ENCODE measurements around the gene SLC6A19. TPM values are rescaled to one million over a fixed set of nuclear protein-coding genes. Genes with fewer than 3 reads are reported as not detected.

SLC6A19 gene
- total and polyA plus RNA-seq, 2 of the 13 experiments (the other 11 are each of a cell fraction or from before 2014, with no cell fraction given), result 0.02 TPM; not detected in 1

DNA sequence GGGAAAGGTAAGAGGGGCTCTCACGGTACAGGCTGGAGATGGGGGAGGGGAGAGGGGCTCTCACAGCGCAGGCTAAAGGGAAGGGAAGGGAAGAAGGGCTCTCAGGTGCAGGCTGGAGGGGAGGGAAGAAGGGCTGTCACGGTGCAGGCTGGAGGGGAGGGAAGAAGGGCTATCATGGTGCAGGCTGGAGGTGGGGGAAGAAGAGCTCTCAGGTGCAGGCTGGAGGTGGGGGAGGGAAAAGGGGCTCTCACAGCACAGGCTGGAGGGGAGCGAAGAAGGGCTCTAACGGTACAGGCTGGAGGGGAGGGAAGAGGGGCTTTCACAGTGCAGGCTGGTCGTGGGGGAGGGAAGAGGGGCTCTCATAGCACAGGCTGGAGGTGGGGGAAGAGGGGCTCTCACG, 28.4 kb downstream of the SLC6A19 start:
- H2AFZ ChIP-seq (ENCODE audit: low read length), result no peak overlapping the region
- intact Hi-C loops (cut with micrococcal nuclease; ENCODE audit: unreplicated experiment), result no loop called here
- no peak for FAIRE-seq
- H3K79me2 ChIP-seq (ENCODE audit: insufficient read depth, low read length), result no peaks in the 10 kb centered on the region
- no peak overlapping the region for H3K27ac ChIP-seq (ENCODE audit: extremely low read length, insufficient read depth, low read length)
- BruUV-seq (replicated peaks), result no TSS peak
- no peaks in the 10 kb centered on the region for H3K4me1 ChIP-seq (ENCODE audit: insufficient read depth, low read length)
- H3K27me3 ChIP-seq (ENCODE audit: control insufficient read depth in 1 of 2, insufficient read depth in 2 of 2, low read length in 2 of 2), result peaks cover 20 to 87% of the 10 kb centered on the region in 2 experiments
- H4K20me1 ChIP-seq (ENCODE audit: insufficient read depth, low read length), result no peaks in the 10 kb centered on the region
- H3K9ac ChIP-seq (ENCODE audit: insufficient read depth, low read depth, low read length), result no peak overlapping the region
- H3K4me2 ChIP-seq (ENCODE audit: low read depth, low read length), result no peak overlapping the region
- in situ Hi-C loops (cut with HindIII; ENCODE audit: extremely low pct_ligation_motif_present, low pct_unique_long_range_greater_than_20kb), result no loop called here
- ChIA-PET CTCF (ENCODE audit: low intra/inter-chr PET ratio, low total read pairs) (no interaction called here), POLR2A (no interaction called here)
- no peak overlapping the region for H3K4me3 ChIP-seq (replicated peaks in 1 of 3; ENCODE audit: insufficient read depth in 1 of 3, low read depth in 2 of 3, low read length in 3 of 3)
- no peaks in the 10 kb centered on the region for H3K9me3 ChIP-seq (ENCODE audit: low read length)
- 25% methylated on average over 7 of the region's 7 CpGs for WGBS (ENCODE audit: low lambda C conversion rate)
- H3K36me3 ChIP-seq (replicated peaks in 1 of 2; ENCODE audit: control insufficient read depth in 1 of 2, insufficient read depth in 2 of 2, low read length in 2 of 2), result no peaks in the 10 kb centered on the region
- no peak for DNase-seq (ENCODE audit: low spot score)
- TF ChIP-seq TBX2 (CRISPR knock-in tag; IDR thresholded peaks at IDR 0.05; ENCODE audit: borderline replicate concordance), result no peak
- ATAC-seq, result no peak

DNA sequence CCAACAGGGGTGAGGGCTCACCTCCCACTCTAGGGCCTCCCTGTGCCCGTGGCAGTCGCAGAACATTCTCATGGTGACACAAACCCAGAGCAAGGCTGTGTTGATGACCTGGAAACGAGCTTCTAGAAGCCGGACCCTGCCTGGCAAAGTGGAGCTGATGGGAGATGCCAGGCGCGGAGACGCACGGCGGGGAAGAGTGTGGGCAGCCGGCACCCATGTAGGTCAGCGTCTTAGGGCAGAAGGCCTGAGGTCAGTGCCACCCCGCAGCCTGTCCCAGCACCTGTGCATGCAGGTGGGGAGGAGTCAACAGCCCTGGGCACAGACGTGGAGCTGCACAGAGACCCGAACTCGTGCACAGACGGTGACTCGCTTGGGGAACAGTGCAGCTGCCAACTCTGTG, 29.2 kb downstream of the SLC6A19 start:
- Histone ChIP-seq H3K27me3 (ENCODE audit: control insufficient read depth in 1 of 2, insufficient read depth in 2 of 2, low read length in 2 of 2) (peaks cover 20 to 85% of the 10 kb centered on the region in 2 experiments), H2AFZ (ENCODE audit: low read length) (no peak overlapping the region), H3K4me1 (ENCODE audit: insufficient read depth, low read length) (no peaks in the 10 kb centered on the region), H3K4me2 (ENCODE audit: low read depth, low read length) (no peak overlapping the region), H3K36me3 (replicated peaks in 1 of 2; ENCODE audit: control insufficient read depth in 1 of 2, insufficient read depth in 2 of 2, low read length in 2 of 2) (no peaks in the 10 kb centered on the region), H4K20me1 (ENCODE audit: insufficient read depth, low read length) (no peaks in the 10 kb centered on the region; the same call in 1 of the 2 replicates), H3K9ac (ENCODE audit: insufficient read depth, low read depth, low read length) (no peak overlapping the region), H3K9me3 (ENCODE audit: low read length) (no peaks in the 10 kb centered on the region), H3K4me3 (replicated peaks in 1 of 3; ENCODE audit: insufficient read depth in 1 of 3, low read depth in 2 of 3, low read length in 3 of 3) (no peak overlapping the region), H3K27ac (ENCODE audit: extremely low read length, insufficient read depth, low read length) (no peak overlapping the region), H3K79me2 (ENCODE audit: insufficient read depth, low read length) (no peaks in the 10 kb centered on the region)
- no peak for TF ChIP-seq PTBP1 (IDR thresholded peaks at IDR 0.05; ENCODE audit: low read depth, low read length, poor library complexity, severe bottlenecking)
- TF ChIP-seq BRD4 (CRISPR knock-in tag; IDR thresholded peaks at IDR 0.05), result no peak
- TF ChIP-seq ZNF776 (CRISPR knock-in tag; IDR thresholded peaks at IDR 0.05), result no peak
- no peak for TF ChIP-seq KLF12 (CRISPR knock-in tag; IDR thresholded peaks at IDR 0.05; ENCODE audit: borderline replicate concordance)
- no peak for TF ChIP-seq SSRP1 (CRISPR knock-in tag; IDR thresholded peaks at IDR 0.05)
- TF ChIP-seq ZNF530 (CRISPR knock-in tag; IDR thresholded peaks at IDR 0.05; ENCODE audit: low read depth), result no peak
- no peak for TF ChIP-seq TSC22D2 (CRISPR knock-in tag; IDR thresholded peaks at IDR 0.05; ENCODE audit: borderline replicate concordance)
- no peak for TF ChIP-seq ZNF605 (CRISPR knock-in tag; IDR thresholded peaks at IDR 0.05)
- no peak for TF ChIP-seq ZNF234 (CRISPR knock-in tag; conservative IDR thresholded peaks at IDR 0.05)
- TF ChIP-seq ZNF570 (CRISPR knock-in tag; IDR thresholded peaks at IDR 0.05; ENCODE audit: borderline replicate concordance), result no peak
- TF ChIP-seq ZNF773 (CRISPR knock-in tag; IDR thresholded peaks at IDR 0.05; ENCODE audit: borderline replicate concordance), result no peak
- no peak for TF ChIP-seq ZNF24 (IDR thresholded peaks at IDR 0.05)
- no peak for TF ChIP-seq UBTF (CRISPR knock-in tag; IDR thresholded peaks at IDR 0.05)
- TF ChIP-seq ZUFSP (CRISPR knock-in tag; IDR thresholded peaks at IDR 0.05; ENCODE audit: borderline replicate concordance), result no peak
- TF ChIP-seq NFKB2 (CRISPR knock-in tag; IDR thresholded peaks at IDR 0.05; ENCODE audit: borderline replicate concordance), result no peak
- TF ChIP-seq ZNF567 (CRISPR knock-in tag; IDR thresholded peaks at IDR 0.05; ENCODE audit: borderline replicate concordance), result no peak
- BruUV-seq (replicated peaks), result no TSS peak
- POLR2A ChIA-PET, result no interaction called here
- ATAC-seq (no peak), FAIRE-seq (no peak), DNase-seq (ENCODE audit: low spot score) (no peak)
- CTCF ChIA-PET (ENCODE audit: low intra/inter-chr PET ratio, low total read pairs), result no interaction called here
- WGBS (ENCODE audit: low lambda C conversion rate), result 100% methylated on average over 2 of the region's 17 CpGs
- in situ Hi-C loops (cut with HindIII; ENCODE audit: extremely low pct_ligation_motif_present, low pct_unique_long_range_greater_than_20kb), result no loop called here
- intact Hi-C loops (cut with micrococcal nuclease; ENCODE audit: unreplicated experiment), result no loop called here

All from HepG2 (cell line).